ENCODE measurements around the gene SEC22A.

- TF ChIP-seq POLR2A (IDR thresholded peaks at IDR 0.05) (no peak), CTCF (IDR thresholded peaks at IDR 0.05) (no peak)
Observed at GRCh38 chr3:123319760-123320159, 118.0 kb downstream of the SEC22A start.

Data from adrenal gland (tissue), 5 donors.